ENCODE results near the gene ZNF574. TPM values are rescaled to one million over a fixed set of nuclear protein-coding genes. Genes with fewer than 3 reads are reported as not detected.

The ZNF574 gene
- total RNA-seq, 1 donor from 2014 or later, result 17.3 TPM

DNA sequence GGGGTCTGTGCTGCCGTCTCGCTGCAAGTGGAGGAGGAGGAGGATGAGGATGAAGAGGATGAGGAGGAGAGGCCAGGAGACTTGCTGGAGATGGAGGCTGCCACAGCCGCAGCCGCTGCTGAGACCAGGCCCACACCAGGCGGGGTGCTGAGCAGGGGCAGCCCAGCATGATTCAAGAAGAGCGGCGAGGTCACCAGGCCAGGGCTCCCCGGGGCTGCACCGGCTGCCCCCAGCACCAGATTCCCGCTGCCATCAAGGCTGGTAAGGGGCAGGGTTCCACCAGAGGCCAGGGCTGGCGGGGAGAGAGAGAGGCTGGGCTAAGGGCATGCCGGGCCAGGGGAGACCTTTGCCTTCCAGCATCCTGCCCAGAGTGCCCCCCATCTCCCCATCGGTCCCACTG lies 15.3 kb downstream of the ZNF574 start:
- TF ChIP-seq, protein P1, sequence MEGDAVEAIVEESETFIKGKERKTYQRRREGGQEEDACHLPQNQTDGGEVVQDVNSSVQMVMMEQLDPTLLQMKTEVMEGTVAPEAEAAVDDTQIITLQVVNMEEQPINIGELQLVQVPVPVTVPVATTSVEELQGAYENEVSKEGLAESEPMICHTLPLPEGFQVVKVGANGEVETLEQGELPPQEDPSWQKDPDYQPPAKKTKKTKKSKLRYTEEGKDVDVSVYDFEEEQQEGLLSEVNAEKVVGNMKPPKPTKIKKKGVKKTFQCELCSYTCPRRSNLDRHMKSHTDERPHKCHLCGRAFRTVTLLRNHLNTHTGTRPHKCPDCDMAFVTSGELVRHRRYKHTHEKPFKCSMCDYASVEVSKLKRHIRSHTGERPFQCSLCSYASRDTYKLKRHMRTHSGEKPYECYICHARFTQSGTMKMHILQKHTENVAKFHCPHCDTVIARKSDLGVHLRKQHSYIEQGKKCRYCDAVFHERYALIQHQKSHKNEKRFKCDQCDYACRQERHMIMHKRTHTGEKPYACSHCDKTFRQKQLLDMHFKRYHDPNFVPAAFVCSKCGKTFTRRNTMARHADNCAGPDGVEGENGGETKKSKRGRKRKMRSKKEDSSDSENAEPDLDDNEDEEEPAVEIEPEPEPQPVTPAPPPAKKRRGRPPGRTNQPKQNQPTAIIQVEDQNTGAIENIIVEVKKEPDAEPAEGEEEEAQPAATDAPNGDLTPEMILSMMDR (IDR thresholded peaks at IDR 0.05; ENCODE audit: insufficient read depth, low read length, poor library complexity, severe bottlenecking), result no peak
- Histone ChIP-seq H3K4me3 (ENCODE audit: low read depth, low read length) (no peak overlapping the region), H3K27me3 (ENCODE audit: control insufficient read depth, insufficient read depth, low read length) (peaks cover 9% of the 10 kb centered on the region), H3K36me3 (ENCODE audit: control insufficient read depth, insufficient read depth, low read length) (no peaks in the 10 kb centered on the region)
- no peak for DNase-seq (ENCODE audit: low read depth)

GRCh38 chr19:42091742-42092141 lies 15.8 kb downstream of the ZNF574 start:
- H3K36me3 ChIP-seq (ENCODE audit: control insufficient read depth, insufficient read depth, low read length), result no peaks in the 10 kb centered on the region
- TF ChIP-seq, protein P1 (IDR thresholded peaks at IDR 0.05; ENCODE audit: insufficient read depth, low read length, poor library complexity, severe bottlenecking), result no peak
- no peak for DNase-seq (ENCODE audit: low read depth)
- H3K27me3 ChIP-seq (ENCODE audit: control insufficient read depth, insufficient read depth, low read length), result peaks cover 9% of the 10 kb centered on the region
- H3K4me3 ChIP-seq (ENCODE audit: low read depth, low read length), result no peak overlapping the region

DNA sequence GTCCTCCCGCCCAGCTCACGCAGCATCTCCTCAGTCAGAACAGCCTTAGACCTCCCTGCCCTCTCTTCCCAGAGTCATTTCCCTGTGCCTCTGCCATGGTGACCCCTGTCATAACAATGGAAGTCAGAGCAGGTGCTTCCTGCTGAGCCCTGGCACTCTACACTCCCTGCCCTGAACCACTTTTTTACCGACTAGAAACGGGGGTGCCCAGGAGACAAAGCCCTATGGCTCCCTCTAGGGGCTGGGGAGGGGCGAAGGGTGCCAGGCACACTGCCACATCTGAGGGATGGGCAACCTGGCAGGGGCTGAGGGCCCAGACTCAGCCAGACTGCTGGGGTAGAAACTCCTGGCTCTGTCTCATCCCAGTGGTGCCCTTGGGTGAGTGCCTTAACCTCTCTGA lies 16.4 kb downstream of the ZNF574 start:
- H3K36me3 ChIP-seq (ENCODE audit: control insufficient read depth, insufficient read depth, low read length), result no peaks in the 10 kb centered on the region
- no peak for DNase-seq (ENCODE audit: low read depth)
- no peak overlapping the region for H3K4me3 ChIP-seq (ENCODE audit: low read depth, low read length)
- H3K27me3 ChIP-seq (ENCODE audit: control insufficient read depth, insufficient read depth, low read length), result peaks cover 9% of the 10 kb centered on the region
- TF ChIP-seq, protein P1 (IDR thresholded peaks at IDR 0.05; ENCODE audit: insufficient read depth, low read length, poor library complexity, severe bottlenecking), result peak; percentile 71

DNA sequence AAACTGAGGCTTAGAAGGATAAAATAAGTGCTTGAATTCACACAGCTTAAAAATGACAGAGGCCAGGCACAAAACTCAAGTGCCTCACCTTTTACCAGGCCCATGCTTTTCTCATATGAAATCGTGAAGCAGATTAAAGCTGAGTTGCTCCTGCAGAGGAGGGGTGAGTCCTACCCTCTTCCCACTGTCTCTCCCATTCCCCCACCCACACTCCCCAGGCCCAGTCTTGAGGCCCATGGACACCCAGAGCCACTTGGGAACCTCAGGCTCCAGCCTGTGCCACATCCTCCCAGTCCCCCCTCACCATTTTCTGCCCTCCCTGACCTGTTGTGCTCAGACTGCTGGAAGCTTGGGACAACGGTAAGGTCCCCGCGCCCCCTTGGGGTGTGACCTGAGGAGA lies 17.5 kb downstream of the ZNF574 start:
- H3K27me3 ChIP-seq (ENCODE audit: control insufficient read depth, insufficient read depth, low read length), result peaks cover 9% of the 10 kb centered on the region
- H3K4me3 ChIP-seq (ENCODE audit: low read depth, low read length), result no peak overlapping the region
- TF ChIP-seq, protein P1 (IDR thresholded peaks at IDR 0.05; ENCODE audit: insufficient read depth, low read length, poor library complexity, severe bottlenecking), result no peak
- H3K36me3 ChIP-seq (ENCODE audit: control insufficient read depth, insufficient read depth, low read length), result no peaks in the 10 kb centered on the region
- no peak for DNase-seq (ENCODE audit: low read depth)

DNA sequence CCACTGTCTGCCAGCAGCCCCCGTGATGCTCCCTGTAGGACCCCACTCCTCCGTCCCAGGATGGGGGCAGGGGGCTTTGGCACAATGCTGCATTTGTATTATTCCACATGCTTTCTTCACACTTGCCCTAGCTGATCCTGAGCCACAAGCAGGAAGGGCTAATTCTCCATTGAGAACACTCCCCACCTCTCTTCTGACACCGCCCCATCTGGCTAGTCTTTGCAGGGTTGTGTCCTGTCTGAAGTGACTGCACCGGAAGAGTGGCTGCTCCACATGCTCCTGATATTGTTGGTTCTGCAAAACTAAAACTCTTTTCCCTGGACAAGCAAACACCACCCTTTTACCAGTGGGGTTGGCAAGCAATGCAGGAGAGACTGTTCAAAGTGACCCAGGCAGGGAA lies 18.0 kb downstream of the ZNF574 start:
- H3K27me3 ChIP-seq (ENCODE audit: control insufficient read depth, insufficient read depth, low read length), result peaks cover 9% of the 10 kb centered on the region
- H3K4me3 ChIP-seq (ENCODE audit: low read depth, low read length), result no peak overlapping the region
- DNase-seq (ENCODE audit: low read depth), result no peak
- TF ChIP-seq, protein P1 (IDR thresholded peaks at IDR 0.05; ENCODE audit: insufficient read depth, low read length, poor library complexity, severe bottlenecking), result no peak
- H3K36me3 ChIP-seq (ENCODE audit: control insufficient read depth, insufficient read depth, low read length), result no peaks in the 10 kb centered on the region

GRCh38 chr19:42095142-42095813 lies 19.3 kb downstream of the ZNF574 start:
- H3K4me3 ChIP-seq (ENCODE audit: low read depth, low read length), result no peak overlapping the region
- no peak for DNase-seq (ENCODE audit: low read depth)
- TF ChIP-seq, protein P1 (IDR thresholded peaks at IDR 0.05; ENCODE audit: insufficient read depth, low read length, poor library complexity, severe bottlenecking), result no peak
- no peaks in the 10 kb centered on the region for H3K36me3 ChIP-seq (ENCODE audit: control insufficient read depth, insufficient read depth, low read length)
- H3K27me3 ChIP-seq (ENCODE audit: control insufficient read depth, insufficient read depth, low read length), result peaks cover 9% of the 10 kb centered on the region

Data from kidney epithelial cell (primary cell).